Left lobe of liver (tissue), 2 donors: ENCODE data around the gene CMTM2. TPM values are rescaled to one million over a fixed set of nuclear protein-coding genes. Genes with fewer than 3 reads are reported as not detected.
"Not testable (repeated sequence)": the region's sequence is repeated elsewhere in the genome, so short reads cannot be mapped to it uniquely, and the experiment has no call there.

Experiments used
- ATAC-seq: fragments of 200-7000 bp; cut with Tn5 transposase; one replicate; pipeline ENCODE4 v1.9.1; 2020; ENCODE audit warnings: mild to moderate bottlenecking, moderate library complexity
- DNase-seq: peaks from one replicate; pipeline ENCODE4 v3.0.0-alpha.2; 2020; ENCODE audit warnings: low spot score
- total RNA-seq: library from RNA; stranded (reverse); gene quantifications from one replicate; pipeline ENCODE4 v1.2.1, GENCODE V29; 2021
- donor health status: DM: no; HTN: no; CAD: no; lungs with moderate emphysema.
- donor health status: DM: no; HTN: yes; CAD: no.

CMTM2 gene
- total RNA-seq, 1 donor from 2014 or later = not detected

DNA sequence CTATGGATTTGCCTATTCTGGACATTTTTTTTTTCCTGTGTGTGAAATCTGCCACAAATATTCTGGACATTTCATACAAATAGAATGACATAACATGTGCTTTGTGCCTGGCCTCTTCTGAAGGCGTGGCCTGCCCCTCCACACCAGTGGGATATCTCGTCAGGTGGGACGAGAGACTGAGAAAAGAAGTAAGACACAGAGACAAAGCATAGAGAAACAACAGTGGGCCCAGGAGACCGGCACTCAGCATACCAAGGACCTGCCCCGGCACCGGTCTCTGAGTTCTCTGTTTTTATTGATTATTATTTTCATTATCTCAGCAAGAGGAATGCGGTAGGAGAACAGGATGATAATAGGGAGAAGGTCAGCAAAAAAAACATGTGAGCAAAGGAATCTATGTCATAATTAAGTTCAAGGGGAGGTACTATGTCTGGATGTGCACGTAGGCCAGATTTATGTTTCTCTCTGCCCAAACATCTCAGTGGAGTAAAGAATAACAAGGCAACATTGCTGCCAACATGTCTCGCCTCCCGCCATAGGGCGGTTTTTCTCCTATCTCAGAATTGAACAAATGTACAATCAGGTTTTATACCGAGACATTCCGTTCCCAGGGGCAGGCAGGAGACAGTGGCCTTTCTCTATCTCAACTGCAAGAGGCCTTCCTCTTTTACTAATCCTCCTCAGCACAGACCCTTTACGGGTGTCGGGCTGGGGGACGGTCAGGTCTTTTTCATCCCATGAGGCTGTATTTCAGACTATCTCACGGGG, 48.5 kb downstream of the CMTM2 start:
- not testable (repeated sequence) for DNase-seq, ATAC-seq

DNA sequence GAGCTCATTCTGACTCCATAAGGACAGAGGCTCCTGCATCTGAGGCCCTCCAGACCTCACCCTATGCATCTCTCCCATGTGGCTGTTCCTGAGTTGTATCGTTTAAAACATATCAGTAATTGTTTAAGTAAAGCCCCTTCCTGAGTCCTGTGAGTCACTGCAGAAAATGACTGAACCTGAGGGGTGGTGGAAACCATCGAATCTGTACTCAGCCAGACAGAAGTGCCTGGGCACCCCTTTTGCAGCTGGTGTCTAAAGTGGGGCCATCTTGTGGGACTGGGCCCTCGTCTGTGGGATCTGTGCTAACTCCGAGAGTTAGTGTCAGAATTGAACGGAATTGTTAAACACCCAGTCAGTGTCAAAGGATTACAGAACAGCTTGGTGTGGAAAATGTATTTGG, 50.6 kb downstream of the CMTM2 start:
- DNase-seq = no peak
- ATAC-seq = no peak

DNA sequence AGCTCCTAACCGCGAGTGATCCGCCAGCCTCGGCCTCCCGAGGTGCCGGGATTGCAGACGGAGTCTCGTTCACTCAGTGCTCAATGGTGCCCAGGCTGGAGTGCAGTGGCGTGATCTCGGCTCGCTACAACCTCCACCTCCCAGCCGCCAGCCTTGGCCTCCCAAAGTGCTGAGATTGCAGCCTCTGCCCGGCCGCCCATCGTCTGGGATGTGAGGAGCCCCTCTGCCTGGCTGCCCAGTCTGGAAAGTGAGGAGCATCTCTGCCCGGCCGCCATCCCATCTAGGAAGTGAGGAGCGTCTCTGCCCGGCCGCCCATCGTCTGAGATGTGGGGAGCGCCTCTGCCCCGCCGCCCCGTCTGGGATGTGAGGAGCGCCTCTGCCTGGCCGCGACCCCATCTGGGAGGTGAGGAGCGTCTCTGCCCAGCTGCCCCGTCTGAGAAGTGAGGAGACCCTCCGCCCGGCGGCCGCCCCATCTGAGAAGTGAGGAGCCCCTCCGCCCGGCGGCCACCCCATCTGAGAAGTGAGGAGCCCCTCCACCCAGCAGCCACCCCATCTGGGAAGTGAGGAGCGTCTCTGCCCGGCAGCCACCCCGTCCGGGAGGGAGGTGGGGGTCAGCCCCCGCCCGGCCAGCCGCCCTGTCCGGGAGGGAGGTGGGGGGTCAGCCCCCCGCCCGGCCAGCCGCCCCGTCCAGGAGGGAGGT, 51.4 kb downstream of the CMTM2 start:
- not testable (repeated sequence) for ATAC-seq, DNase-seq

DNA sequence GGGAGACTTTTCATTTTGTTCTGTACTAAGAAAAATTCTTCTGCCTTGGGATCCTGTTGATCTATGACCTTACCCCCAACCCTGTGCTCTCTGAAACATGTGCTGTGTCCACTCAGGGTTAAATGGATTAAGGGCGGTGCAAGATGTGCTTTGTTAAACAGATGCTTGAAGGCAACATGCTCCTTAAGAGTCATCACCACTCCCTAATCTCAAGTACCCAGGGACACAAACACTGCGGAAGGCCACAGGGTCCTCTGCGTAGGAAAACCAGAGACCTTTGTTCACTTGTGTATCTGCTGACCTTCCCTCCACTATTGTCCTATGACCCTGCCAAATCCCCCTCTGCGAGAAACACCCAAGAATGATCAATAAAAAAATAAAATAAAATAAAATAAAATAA, 52.3 kb downstream of the CMTM2 start:
- not testable (repeated sequence) for ATAC-seq, DNase-seq

DNA sequence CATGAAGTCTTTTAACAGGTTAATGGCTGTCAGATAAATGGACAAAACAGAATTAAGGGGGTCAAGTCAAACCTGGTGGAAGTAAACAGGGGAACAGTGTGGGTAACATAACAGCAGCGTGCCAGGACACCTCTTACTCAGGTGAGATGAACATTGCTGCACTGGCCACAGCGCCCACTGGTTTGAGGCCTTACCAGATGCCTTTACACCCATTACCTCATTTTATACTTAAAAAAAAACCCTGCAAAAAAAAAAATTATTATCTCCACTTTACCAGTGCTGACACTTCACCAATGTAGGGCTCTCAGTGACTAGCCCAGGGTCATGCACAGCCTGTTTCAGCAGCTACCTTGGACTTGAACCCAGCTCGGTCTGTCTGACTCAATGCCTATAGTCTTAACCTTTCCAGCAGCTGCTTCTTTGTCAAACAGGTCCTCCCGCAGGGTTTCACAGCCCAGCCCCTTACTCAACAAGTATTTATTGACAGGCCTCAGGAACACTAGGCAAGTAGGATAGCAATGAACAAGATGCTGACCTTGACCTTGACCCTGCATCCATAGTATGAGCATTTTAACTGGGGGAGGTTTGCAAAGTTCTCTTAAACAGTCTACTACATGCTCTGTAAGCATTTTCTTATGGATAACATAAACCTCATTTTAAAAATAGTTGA, 55.4 kb downstream of the CMTM2 start:
- DNase-seq = peak; percentile 8
- no peak for ATAC-seq

DNA sequence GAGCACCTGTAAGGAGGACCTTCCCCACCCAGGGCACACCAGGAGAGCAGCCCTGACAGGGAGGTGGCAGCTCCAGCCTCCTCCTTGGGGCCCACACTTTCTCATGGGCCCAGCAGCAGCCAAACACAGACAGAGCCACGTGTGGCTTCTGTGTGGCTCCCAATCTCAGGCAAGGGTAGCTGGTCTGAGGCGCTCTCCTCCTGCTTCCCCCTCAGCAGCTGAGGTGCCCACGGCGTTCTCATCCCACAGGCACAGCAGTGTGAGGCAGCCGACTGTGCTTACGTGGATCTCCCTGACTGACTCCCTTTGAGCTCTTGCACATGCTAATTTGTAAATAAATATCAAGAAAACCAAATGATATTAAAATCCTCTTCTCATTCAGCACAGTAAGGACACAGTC, 56.1 kb downstream of the CMTM2 start:
- ATAC-seq = no peak
- peak; percentile 31 for DNase-seq

DNA sequence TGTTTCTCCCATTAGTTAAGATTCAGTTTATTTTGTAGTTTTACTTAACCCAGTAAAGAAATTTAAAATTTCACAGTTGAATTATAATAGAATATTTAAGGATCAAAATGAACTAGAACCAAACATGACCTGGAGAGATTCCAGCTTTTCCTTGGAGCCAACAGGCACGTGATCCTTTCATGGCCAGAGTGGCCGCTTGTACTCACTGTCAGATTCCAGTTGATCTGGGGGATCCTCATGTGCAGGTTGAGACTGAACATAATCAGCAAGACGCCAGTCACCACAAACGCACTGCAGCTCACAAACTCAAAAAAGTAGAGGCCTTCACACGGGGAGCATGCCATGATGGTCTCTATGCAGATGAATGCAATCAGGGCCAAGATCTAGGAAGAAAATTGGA, 56.9 kb downstream of the CMTM2 start:
- peak; percentile 43 for DNase-seq
- peak; percentile 55 for ATAC-seq

DNA sequence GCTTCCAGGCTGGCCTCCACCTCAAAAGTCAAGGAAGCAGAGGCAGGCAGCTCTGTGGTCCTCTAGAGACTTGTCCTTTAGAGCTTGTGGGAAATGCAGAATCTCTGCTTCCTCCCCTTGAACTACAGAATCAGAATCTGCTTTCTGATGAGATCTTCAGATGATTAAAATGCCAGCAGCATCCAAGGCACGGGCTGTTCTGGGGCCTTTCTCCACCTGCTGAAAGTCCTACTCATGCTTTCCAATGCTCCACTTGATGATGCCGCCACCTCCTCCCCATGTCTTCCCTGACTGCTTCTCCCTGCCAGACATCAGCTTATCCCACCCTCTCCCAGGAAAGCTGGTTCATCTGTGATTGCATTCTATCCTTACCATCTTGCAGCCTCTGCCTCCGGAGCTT, 58.5 kb downstream of the CMTM2 start:
- ATAC-seq = no peak

More for the DNA sequence above, 58.5 kb downstream of the CMTM2 start:
- DNase-seq = no peak

Other genes starting within 250 kb of the CMTM2 start
- 13.5 TPM for gene CDH5, start 212.8 kb upstream of the CMTM2 start, total RNA-seq
- gene BEAN1, start 152.2 kb upstream of the CMTM2 start, total RNA-seq = 0.38 TPM
- gene TK2, start 29.3 kb upstream of the CMTM2 start, total RNA-seq = 39.0 TPM
- gene CKLF, start 26.9 kb upstream of the CMTM2 start, total RNA-seq = 10.5 TPM
- gene CMTM1, start 13.0 kb upstream of the CMTM2 start, total RNA-seq = 0.98 TPM
- 2.0 TPM for gene CMTM3, start 25.2 kb downstream of the CMTM2 start, total RNA-seq
- 8.0 TPM for gene CMTM4, start 117.3 kb downstream of the CMTM2 start, total RNA-seq
- gene DYNC1LI2, start 172.1 kb downstream of the CMTM2 start, total RNA-seq = 44.0 TPM
- gene TERB1, start 222.1 kb downstream of the CMTM2 start, total RNA-seq = not detected